Loucy (cell line): ENCODE data around the gene CTNNA2.

Experiments
- H2AFZ ChIP-seq: fragments of 200-600 bp; sonication (generic); 2 replicates; pipeline ENCODE4 v1.6.0; 2016; ENCODE audit warnings: antibody characterized with exemption, mild to moderate bottlenecking, low read length, moderate library complexity
- H3F3A ChIP-seq: fragments of 200-600 bp; 2 replicates; pipeline ENCODE4 v1.6.0; 2016; ENCODE audit warnings: antibody characterized with exemption, low read depth, mild to moderate bottlenecking
- H3K27me3 ChIP-seq: fragments of 200-600 bp; sonication (generic); 2 replicates; pipeline ENCODE4 v1.6.1; 2014; ENCODE audit warnings: low read length, mild to moderate bottlenecking; ENCODE audit not compliant: insufficient read depth, poor library complexity, severe bottlenecking
- H3K36me3 ChIP-seq: fragments of 200-600 bp; sonication (generic); 2 replicates; pipeline ENCODE4 v1.6.1; 2016; ENCODE audit warnings: low read length; ENCODE audit not compliant: insufficient read depth
- H3K4me1 ChIP-seq: fragments of 200-600 bp; sonication (generic); 2 replicates; pipeline ENCODE4 v1.5.1; 2014; ENCODE audit warnings: low read length, mild to moderate bottlenecking; ENCODE audit not compliant: insufficient read depth, poor library complexity, severe bottlenecking
- H3K4me2 ChIP-seq: fragments of 200-600 bp; sonication (generic); 2 replicates; pipeline ENCODE4 v1.6.0; 2014; ENCODE audit warnings: antibody characterized with exemption, low read length, low read depth, mild to moderate bottlenecking; ENCODE audit not compliant: poor library complexity, severe bottlenecking
- H3K4me3 ChIP-seq: fragments of 200-600 bp; sonication (generic); 2 replicates; pipeline ENCODE4 v1.5.1; 2014; ENCODE audit warnings: low read length, mild to moderate bottlenecking, mixed read lengths; ENCODE audit not compliant: poor library complexity, severe bottlenecking
- H3K79me2 ChIP-seq: fragments of 200-600 bp; sonication (generic); 2 replicates; pipeline ENCODE4 v1.6.1; 2014; ENCODE audit warnings: low read length; ENCODE audit not compliant: insufficient read depth
- H3K9ac ChIP-seq: fragments of 200-600 bp; sonication (generic); 2 replicates; pipeline ENCODE4 v1.6.0; 2014; ENCODE audit warnings: mild to moderate bottlenecking, low read depth, low read length, moderate library complexity; ENCODE audit not compliant: poor library complexity, severe bottlenecking
- H3K9me2 ChIP-seq: fragments of 200-600 bp; sonication (generic); replicated peaks from 2 replicates; pipeline ENCODE4 v1.6.1; 2016; ENCODE audit warnings: low read depth, low read length, mixed read lengths
- H3K9me3 ChIP-seq: fragments of 200-600 bp; sonication (generic); 2 replicates; pipeline ENCODE4 v1.6.1; 2014; ENCODE audit warnings: mild to moderate bottlenecking, antibody characterized with exemption, low read length, low read depth; ENCODE audit not compliant: insufficient read depth
- H4K20me1 ChIP-seq: fragments of 200-600 bp; sonication (generic); 2 replicates; pipeline ENCODE4 v1.6.0; 2014; ENCODE audit warnings: antibody characterized with exemption, low read length, mild to moderate bottlenecking; ENCODE audit not compliant: insufficient read depth, poor library complexity, severe bottlenecking
- CTCF ChIP-seq: fragments of 200-600 bp; sonication (generic); conservative IDR thresholded peaks from 2 replicates; pipeline ENCODE4 v1.5.1; 2014; ENCODE audit warnings: mild to moderate bottlenecking, antibody characterized with exemption, low read length
- EZH2phosphoT487 ChIP-seq: fragments of 200-600 bp; IDR thresholded peaks from 2 replicates; pipeline ENCODE4 v1.6.1; 2018; ENCODE audit warnings: antibody characterized with exemption, mild to moderate bottlenecking, moderate library complexity, borderline replicate concordance

The CTNNA2 gene

GRCh38 chr2:79899196-79899595 is 386.3 kb downstream of the CTNNA2 start:
- Histone ChIP-seq H3K79me2 (no peaks in the 10 kb centered on the region), H2AFZ (no peak overlapping the region), H3K36me3 (no peaks in the 10 kb centered on the region), H3K9me2 (no peaks in the 10 kb centered on the region), H3K4me2 (no peak overlapping the region), H3F3A (no peaks in the 10 kb centered on the region), H3K9ac (no peak overlapping the region), H4K20me1 (no peaks in the 10 kb centered on the region), H3K4me3 (no peak overlapping the region), H3K4me1 (no peaks in the 10 kb centered on the region), H3K9me3 (no peaks in the 10 kb centered on the region), H3K27me3 (no peaks in the 10 kb centered on the region)
- no peak for TF ChIP-seq CTCF
- no peak for TF ChIP-seq EZH2phosphoT487

GRCh38 chr2:79901161-79901560 is 388.3 kb downstream of the CTNNA2 start:
- no peak overlapping the region for H2AFZ ChIP-seq
- H3K9ac ChIP-seq = no peak overlapping the region
- no peak for TF ChIP-seq EZH2phosphoT487
- TF ChIP-seq CTCF = no peak
- no peak overlapping the region for H3K4me3 ChIP-seq
- no peaks in the 10 kb centered on the region for H4K20me1 ChIP-seq
- no peaks in the 10 kb centered on the region for H3F3A ChIP-seq
- no peaks in the 10 kb centered on the region for H3K9me3 ChIP-seq
- H3K79me2 ChIP-seq = no peaks in the 10 kb centered on the region
- no peaks in the 10 kb centered on the region for H3K4me1 ChIP-seq
- no peaks in the 10 kb centered on the region for H3K36me3 ChIP-seq
- H3K27me3 ChIP-seq = no peaks in the 10 kb centered on the region
- no peaks in the 10 kb centered on the region for H3K9me2 ChIP-seq
- no peak overlapping the region for H3K4me2 ChIP-seq

- Histone ChIP-seq H3K9me3 (no peaks in the 10 kb centered on the region), H3K9me2 (no peaks in the 10 kb centered on the region), H4K20me1 (no peaks in the 10 kb centered on the region), H3K27me3 (no peaks in the 10 kb centered on the region), H3K4me3 (no peak overlapping the region), H3K4me1 (no peaks in the 10 kb centered on the region), H3F3A (no peaks in the 10 kb centered on the region), H3K4me2 (no peak overlapping the region), H3K9ac (no peak overlapping the region), H2AFZ (no peak overlapping the region), H3K36me3 (no peaks in the 10 kb centered on the region), H3K79me2 (no peaks in the 10 kb centered on the region)
- no peak for TF ChIP-seq EZH2phosphoT487
- no peak for TF ChIP-seq CTCF
Measured at GRCh38 chr2:79903222-79904000, 390.6 kb downstream of the CTNNA2 start.
